Stimulated activated CD8-positive, alpha-beta memory T cell treated with anti-CD3 and anti-CD28 coated beads, Interleukin-4, amount 100 ng/mL, for 1 hour (primary cell): ENCODE measurements around the gene SOAT1.
"Not testable (repeated sequence)": the region's sequence is repeated elsewhere in the genome, so short reads cannot be mapped to it uniquely, and the experiment has no call there.

ENCODE experiments used
- DNase-seq, 2 donors: peaks; one replicate each; pipeline ENCODE4 v3.0.0-alpha.2; 2020; ENCODE audit warnings: low read depth in 2 of 2, low spot score in 1 of 2

The SOAT1 gene

DNA sequence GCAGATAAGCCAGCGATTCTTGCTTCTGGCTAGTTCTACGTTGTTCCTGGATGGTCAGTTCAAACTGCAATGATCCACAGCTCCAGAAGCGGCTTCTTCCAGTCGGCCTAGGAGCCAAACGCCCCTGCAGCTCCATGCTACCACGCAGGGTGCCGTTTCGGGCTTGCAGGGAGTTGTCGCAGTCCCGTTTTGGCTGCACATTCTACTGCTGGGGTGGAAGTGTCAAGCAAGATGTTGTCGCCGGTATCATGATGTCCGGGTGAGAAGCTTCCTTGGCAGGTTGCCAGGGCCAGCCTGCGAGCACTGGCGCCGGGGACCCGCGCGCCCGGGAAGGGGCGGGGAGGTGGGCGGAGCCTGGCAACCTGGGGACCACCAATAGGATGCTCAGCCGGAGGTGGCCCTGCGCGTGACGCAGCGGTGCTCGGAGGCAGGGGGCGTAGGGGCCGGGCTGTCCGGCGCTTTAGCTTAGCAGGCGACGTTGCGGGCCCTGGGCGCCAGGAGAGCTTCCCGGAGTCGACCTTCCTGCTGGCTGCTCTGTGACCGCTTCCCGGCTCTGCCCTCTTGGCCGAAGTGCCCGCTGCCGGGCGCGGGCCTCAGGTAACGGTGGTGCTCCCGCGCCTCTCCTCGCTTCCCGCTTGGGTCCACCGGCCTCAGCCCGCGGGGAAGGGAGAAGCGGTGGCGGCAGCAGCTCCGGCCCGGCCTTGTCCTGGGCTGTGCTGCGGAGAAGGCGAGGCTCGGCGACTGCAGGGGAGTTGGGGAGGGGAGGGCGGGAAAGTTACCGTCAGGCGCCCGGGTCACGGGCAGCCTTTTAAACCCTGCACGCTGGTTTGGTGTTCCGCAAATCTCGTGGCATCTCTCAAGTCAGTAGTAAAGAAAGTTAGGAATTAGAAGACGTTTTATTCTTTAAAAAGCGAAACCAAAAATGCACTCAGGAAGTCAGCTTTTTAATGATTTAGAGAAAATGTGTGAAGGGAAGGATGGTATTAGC lies at the start of gene SOAT1:
SOAT1 (plus strand) TSS at position 458 of the 988 bp plus-strand sequence. CDS start 8,888 bp downstream, outside the sequence.
- peak; percentile 89 to 91 for DNase-seq

- not testable (repeated sequence) for DNase-seq
Observed at GRCh38 chr1:179245426-179245825, 48.2 kb upstream of the SOAT1 start.

DNA sequence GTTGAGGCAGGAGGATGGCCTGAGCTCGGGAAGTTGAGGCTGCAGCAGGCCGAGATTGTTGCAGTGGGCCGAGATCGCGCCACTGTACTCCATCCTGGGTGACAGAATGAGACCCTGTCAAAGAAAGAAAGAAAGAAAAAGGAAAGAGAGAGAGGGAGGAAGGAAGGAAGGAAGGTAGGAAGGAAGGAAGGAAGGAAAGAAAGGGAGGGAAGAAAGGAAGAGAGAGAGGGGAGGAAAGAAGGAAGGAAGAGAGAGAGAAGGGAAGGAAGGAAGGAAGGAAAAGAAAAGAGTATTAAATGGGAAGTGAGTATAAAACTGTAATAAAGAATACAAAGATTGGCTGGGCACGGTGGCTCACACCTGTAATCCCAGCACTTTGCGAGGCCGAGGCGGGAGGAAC lies 45.7 kb upstream of the SOAT1 start:
- no peak for DNase-seq

DNA sequence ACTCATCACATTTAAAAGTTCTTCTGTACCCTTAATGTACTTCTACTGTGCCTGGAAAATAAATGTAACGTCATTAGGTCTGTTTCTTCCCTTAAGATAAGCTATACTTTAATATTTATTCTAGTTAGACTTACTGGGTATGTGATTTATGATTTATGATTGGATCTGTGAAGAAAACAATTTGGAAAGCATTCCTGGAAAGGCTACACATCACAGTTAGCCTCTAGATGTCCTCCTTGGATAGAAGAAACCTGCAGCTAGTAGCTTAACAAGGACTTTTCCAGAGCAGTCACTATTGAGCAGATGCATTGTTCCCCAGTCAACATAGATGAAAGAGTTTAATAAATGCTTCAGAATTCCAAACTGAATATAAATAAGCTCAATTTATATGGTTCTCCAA lies 41.9 kb upstream of the SOAT1 start:
- no peak for DNase-seq

GRCh38 chr1:179252606-179253005 lies 41.0 kb upstream of the SOAT1 start:
- DNase-seq = no peak

GRCh38 chr1:179253286-179253972 lies 40.2 kb upstream of the SOAT1 start:
- DNase-seq = no peak

GRCh38 chr1:179262183-179262582 lies 31.4 kb upstream of the SOAT1 start:
- DNase-seq = no peak

DNA sequence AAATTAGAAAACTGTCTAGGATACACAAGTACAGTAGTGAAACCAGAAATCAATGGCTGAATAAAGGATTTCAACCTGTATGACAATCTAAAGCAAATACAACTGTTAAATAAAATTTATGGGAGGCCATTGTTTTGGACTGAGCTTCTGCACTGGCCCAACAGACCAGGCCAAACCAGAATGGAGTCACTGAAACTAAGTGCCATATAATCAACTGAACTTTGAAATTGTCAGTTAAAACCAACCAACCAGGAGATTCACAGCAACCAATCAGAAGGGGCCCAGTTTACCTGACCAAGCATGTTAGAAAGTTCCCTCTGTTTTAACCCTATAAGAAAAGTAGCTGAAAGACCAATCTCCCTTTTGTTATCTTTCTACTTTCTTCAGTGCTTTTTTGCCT lies 30.5 kb upstream of the SOAT1 start:
- no peak for DNase-seq

GRCh38 chr1:179264507-179264906 lies 29.1 kb upstream of the SOAT1 start:
- no peak for DNase-seq

GRCh38 chr1:179269071-179269470 lies 24.5 kb upstream of the SOAT1 start:
- DNase-seq = no peak

DNA sequence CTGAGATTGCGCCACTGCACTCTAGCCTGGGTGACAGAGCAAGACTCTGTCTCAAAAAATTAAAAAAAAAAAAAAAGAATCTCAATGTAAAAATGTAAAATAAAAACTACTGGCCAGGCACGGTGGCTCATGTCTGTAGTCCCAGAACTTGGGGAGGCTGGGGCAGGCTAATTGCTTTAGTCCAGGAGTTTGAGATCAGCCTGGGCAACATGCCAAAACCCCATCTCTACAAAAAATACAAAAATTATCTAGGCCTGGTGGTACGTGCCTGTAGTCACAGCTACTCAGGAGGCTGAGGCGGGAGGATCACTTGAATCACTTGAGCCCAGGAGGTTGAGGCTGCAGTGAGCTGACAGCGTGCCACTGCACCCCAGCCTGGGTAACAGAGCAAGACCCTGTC lies 19.2 kb upstream of the SOAT1 start:
- not testable (repeated sequence) for DNase-seq

- no peak for DNase-seq
Observed at GRCh38 chr1:179278920-179279319, 14.7 kb upstream of the SOAT1 start.

- DNase-seq = no peak
Observed at GRCh38 chr1:179283992-179284391, 9.6 kb upstream of the SOAT1 start.

DNA sequence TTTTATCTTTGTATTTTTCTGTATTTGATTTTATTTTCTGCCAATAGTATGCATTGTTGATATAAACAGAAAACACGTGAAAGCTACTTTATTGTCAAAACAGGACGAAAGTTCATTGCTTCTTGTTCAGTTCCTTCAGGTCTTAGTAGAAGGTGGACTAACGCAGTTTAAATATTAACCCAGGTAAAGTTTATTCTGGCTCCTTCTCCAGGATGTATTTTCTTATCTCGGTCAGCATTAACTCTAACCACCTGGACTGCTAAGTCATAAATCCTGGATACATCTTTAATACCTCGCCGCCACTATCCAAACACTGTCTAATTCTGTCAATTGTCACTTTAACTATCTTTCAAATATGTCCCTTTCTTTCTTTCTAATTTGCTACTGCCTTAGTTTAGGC lies 5.7 kb upstream of the SOAT1 start:
- DNase-seq = no peak

DNA sequence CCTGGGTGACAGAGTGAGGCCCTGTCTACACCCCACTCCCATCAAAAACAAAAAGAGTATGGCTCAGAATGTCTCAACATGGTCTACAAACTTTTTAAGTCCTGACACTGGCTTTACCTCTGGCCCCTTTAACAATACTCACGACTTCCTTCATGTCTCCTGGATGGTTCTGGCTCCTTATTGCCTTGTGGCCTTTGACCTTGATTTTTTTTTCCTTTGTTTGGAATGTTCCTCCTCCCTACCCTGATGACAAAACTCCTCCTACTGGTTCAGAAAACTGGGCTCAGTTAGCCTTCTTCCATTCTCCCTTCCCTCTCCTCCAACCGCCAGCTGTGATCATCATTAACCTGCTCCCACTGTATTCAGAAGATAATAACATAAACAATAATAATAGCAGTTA lies 4.6 kb upstream of the SOAT1 start:
- DNase-seq = no peak

DNA sequence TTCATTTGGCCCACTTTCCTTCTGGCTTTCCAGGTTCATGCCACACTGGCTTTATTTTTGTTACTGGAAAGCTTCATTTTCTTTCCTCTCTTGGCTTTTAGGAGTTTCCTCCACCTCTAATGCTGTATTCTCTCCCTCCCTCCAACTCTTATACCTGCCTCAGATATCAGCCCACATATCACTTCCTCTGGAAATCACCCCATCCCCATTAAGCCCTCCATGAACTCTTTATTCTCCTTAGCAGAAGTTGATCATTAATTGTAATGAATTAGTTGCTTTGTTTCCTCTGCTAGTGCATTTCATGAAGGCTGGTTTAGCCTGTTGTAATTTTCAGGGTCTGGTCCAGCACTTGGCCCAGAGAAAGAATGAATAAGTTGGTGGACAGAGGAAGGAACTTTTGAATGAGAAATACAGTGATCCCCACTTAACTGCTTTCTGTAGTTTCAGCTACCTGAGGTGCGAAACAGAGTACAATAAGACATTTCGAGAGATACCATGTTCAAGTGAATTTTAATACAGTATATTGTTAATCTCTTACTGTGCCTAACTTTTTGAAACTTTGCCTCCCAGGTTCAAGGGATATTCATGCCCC lies 1.7 kb downstream of the SOAT1 start:
- no peak for DNase-seq

- DNase-seq = no peak
Observed at GRCh38 chr1:179296356-179297104, 2.9 kb downstream of the SOAT1 start.

DNA sequence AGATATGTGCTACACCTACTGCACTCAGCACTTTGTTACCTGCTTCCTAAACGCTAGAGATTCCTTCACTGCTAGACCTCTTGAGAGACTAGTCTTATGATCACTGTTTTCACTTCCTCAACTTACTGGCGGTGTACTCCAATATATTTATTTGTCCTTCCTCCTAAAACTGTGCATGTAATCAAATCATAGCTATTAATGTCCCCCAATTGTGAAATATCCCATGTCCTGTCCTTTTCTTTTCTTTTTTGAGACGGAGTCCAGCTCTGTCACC lies 3.4 kb downstream of the SOAT1 start:
- no peak for DNase-seq

DNA sequence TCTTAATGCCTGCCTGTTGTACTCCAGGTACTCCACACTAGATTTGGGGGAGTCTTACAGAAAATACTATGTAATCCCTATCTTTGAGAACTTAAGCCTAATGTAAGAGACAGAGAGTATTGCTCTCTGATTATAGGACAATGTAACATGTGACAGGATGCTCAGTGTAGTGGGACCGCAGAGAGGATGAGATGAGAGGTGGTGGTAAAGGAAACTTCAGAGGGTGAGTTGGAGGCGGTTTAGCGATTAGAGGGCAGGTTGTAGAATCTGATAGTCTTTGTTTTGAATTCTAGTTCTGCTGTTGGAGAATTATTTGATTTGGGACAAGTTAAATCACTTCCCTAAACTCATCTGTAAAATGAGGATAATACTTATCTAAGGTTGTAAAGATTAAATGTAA lies 5.4 kb downstream of the SOAT1 start:
- peak in 1 of 2 donors; percentile 17 for DNase-seq

GRCh38 chr1:179300112-179300511 lies 6.5 kb downstream of the SOAT1 start:
- no peak for DNase-seq

DNA sequence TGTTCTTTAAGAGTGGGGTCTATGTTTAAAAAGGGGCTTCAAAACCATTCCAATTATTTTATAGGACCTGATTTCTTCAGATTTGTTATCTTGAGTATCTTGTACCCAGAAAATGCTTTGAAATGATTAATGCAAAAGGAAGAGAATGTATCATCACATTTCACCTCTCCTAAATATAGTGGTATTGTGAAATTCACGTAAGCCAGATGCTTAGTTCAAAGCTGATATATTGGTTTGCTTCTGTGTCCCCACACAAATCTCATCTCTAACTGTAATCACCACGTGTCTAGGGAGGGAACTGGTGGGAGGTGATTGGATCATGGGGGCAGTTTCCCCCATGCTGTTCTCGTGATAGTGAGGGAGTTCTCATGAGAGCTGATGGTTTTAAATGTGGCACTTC lies 8.5 kb downstream of the SOAT1 start:
- no peak for DNase-seq
